GM18498 (cell line): ENCODE results near the gene TACR2.

Source experiments
- ATAC-seq: cut with Tn5 transposase; IDR thresholded peaks from one replicate; pipeline ENCODE4 v1.9.1; 2021; ENCODE audit warnings: mild to moderate bottlenecking, moderate library complexity; ENCODE audit not compliant: unreplicated experiment

Gene TACR2

GRCh38 chr10:69405221-69405620 is 11.5 kb downstream of the TACR2 start:
- ATAC-seq = no peak

- no peak for ATAC-seq
Measured at GRCh38 chr10:69404786-69405185, 11.9 kb downstream of the TACR2 start.

- ATAC-seq = no peak
Measured at GRCh38 chr10:69403519-69403918, 13.2 kb downstream of the TACR2 start.

- ATAC-seq = no peak
Measured at GRCh38 chr10:69403066-69403465, 13.7 kb downstream of the TACR2 start.

GRCh38 chr10:69402386-69402785 is 14.3 kb downstream of the TACR2 start:
- ATAC-seq = no peak

- ATAC-seq = no peak
Measured at GRCh38 chr10:69401416-69401815, 15.3 kb downstream of the TACR2 start.

- no peak for ATAC-seq
Measured at GRCh38 chr10:69400936-69401335, 15.8 kb downstream of the TACR2 start.

- no peak for ATAC-seq
Measured at GRCh38 chr10:69398466-69398865, 18.3 kb downstream of the TACR2 start.

DNA sequence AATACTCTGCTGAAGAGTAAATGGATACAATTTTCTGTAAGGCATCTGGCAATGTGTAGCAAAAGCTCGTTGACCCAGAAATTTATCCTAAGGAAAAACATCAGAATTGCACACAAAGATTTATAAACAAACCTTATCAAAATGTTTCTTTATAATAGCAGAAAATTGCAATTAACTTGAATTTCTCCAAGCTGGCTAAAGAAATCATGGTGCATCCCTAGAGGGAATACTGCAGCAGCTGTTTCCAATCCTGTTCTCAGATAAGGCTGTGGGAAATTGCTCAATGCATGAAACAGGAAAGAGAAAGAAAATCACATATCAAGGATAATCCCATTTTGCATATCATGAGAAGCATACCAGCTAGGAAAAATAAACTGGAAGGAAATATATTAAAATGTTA is 18.7 kb downstream of the TACR2 start:
- ATAC-seq = no peak

DNA sequence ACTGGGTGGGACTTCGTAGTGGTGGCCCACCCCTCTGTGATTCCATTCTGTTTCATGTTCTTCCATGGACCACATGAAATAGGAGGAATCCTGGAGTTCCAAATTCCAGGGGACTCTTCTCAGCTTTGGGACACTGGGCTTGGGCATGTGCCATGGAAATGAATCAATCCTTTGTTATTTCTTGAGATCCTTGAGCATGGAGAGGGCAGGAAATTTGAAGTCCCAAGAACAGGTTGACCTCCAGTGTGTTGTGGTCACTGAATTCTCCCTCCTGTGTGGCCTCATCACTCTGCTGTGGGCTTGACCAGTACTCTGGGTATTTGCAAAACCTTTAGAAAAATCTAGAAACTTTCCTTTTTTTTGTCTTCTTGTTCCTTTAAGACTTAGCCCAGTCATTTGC is 22.7 kb downstream of the TACR2 start:
- no peak for ATAC-seq

- peak; percentile 80 for ATAC-seq
Measured at GRCh38 chr10:69392481-69393000, 24.2 kb downstream of the TACR2 start.

GRCh38 chr10:69391158-69391557 is 25.6 kb downstream of the TACR2 start:
- ATAC-seq = no peak

GRCh38 chr10:69389827-69390490 is 26.8 kb downstream of the TACR2 start:
- no peak for ATAC-seq

GRCh38 chr10:69388488-69388887 is 28.2 kb downstream of the TACR2 start:
- no peak for ATAC-seq

- no peak for ATAC-seq
Measured at GRCh38 chr10:69387500-69387899, 29.2 kb downstream of the TACR2 start.

- ATAC-seq = no peak
Measured at GRCh38 chr10:69385454-69386350, 31.0 kb downstream of the TACR2 start.

DNA sequence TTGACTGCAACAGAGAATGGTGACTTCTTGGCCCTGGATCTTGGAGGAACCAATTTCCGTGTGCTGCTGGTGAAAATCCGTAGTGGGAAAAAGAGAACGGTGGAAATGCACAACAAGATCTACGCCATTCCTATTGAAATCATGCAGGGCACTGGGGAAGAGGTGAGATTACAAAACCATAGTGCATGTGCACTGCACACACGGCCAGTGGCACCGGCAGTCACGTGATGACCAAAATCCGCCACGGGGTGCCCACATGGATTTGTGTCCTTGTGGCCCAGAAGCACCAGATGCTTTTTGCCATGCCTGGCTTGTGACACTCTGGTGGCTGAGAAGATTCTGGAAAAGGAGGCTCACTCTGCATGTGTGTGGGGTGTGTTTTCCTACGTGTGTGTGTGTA is 32.4 kb downstream of the TACR2 start:
- no peak for ATAC-seq

- no peak for ATAC-seq
Measured at GRCh38 chr10:69383558-69383957, 33.2 kb downstream of the TACR2 start.

- no peak for ATAC-seq
Measured at GRCh38 chr10:69382382-69383117, 34.2 kb downstream of the TACR2 start.

GRCh38 chr10:69379800-69380199 is 36.9 kb downstream of the TACR2 start:
- no peak for ATAC-seq

DNA sequence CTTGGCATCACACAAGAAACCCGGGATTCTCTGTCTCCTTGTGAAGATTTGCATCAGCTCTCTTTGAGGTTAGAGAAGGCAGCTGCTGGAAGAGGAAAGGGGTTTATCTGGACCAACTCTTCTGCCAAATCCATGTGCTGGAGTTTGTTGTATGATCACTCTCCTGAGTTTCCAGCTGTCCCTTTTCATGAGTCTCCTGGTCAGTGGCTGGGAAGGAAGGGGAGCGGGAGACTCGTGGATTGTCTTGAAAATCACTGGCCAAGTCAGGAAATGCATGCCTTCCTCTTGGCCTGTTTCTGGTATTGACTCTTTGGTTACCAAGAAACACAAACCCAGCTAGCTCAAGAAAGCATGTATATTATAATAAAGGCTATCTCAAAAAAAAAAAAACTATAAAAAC is 38.8 kb downstream of the TACR2 start:
- no peak for ATAC-seq
